K562 (cell line): ENCODE measurements around the gene PGAP2. TPM values are rescaled to one million over a fixed set of nuclear protein-coding genes. Genes with fewer than 3 reads are reported as not detected.

Experiments used
- ATAC-seq: fragments of 200-7000 bp; cut with Tn5 transposase; 3 replicates; pipeline ENCODE4 v1.9.1; 2020; ENCODE audit warnings: moderate library complexity
- BruUV-seq: library from RNA; stranded (reverse); fragments of 400-500 nt; replicated peaks from 2 replicates; lab custom pipeline; 2021; lab: Mats Ljungman, UMichigan
- CTCF ChIA-PET: fragments of 300-600 bp; formaldehyde crosslinking; extraction: SDS; loops from one replicate; lab custom pipeline; 2021; ENCODE audit warnings: low intra/inter-chr PET ratio; lab: Yijun Ruan, JAX
- POLR2A ChIA-PET: fragments of 300-600, 350-650 bp; sonication (Branson Sonifier 250); formaldehyde crosslinking; extraction: SDS; loops from one replicate; lab custom pipeline; 2021; ENCODE audit warnings: antibody characterized with exemption, inconsistent platforms; lab: Yijun Ruan, JAX
- DNase-seq, 4 experiments: peaks; one replicate each; pipeline versions ENCODE4 v3.0.0 to v3.0.0-alpha.2; 2011 to 2018; ENCODE audit warnings: low spot score in 3 of 4, mixed read lengths in 3 of 4; ENCODE audit errors: extremely low read depth in 1 of 4
- FAIRE-seq: peaks from 2 replicates; lab custom pipeline; 2011; peaks lifted over from hg19 to GRCh38; lab: Jason Lieb, UNC
- H2AFZ ChIP-seq: 2 replicates; pipeline ENCODE4 v1.6.0; 2011; ENCODE audit warnings: low read depth, low read length, control low read depth, inconsistent platforms
- H3K27ac ChIP-seq: fragments of 200-600 bp; 3 replicates; pipeline ENCODE4 v1.8.0; 2011; ENCODE audit warnings: low read depth, mild to moderate bottlenecking, control low read depth, inconsistent platforms, low read length, moderate library complexity, mixed read lengths; ENCODE audit errors: extremely low read depth
- H3K27me3 ChIP-seq, 2 experiments: fragments of 300-600 bp in 1 of 2; 2 replicates in 1 of 2; 3 replicates in 1 of 2; pipeline versions ENCODE4 v1.6.0 to v1.8.0; 2011; ENCODE audit warnings: inconsistent platforms in 2 of 2, low read length in 2 of 2, mild to moderate bottlenecking in 1 of 2, mixed read lengths in 1 of 2, moderate library complexity in 1 of 2; ENCODE audit not compliant: control insufficient read depth in 2 of 2, insufficient read depth in 2 of 2
- H3K36me3 ChIP-seq: fragments of 300-600 bp; 3 replicates; pipeline ENCODE4 v1.8.0; 2011; ENCODE audit warnings: mild to moderate bottlenecking, low read length, inconsistent platforms; ENCODE audit not compliant: control insufficient read depth, insufficient read depth
- H3K4me1 ChIP-seq, 2 experiments: fragments of 200-600 bp in 1 of 2; replicated peaks in 1 of 2; 2 replicates in 1 of 2; 3 replicates in 1 of 2; pipeline versions ENCODE4 v1.5.1 to v1.8.0; 2011; ENCODE audit warnings: inconsistent platforms in 2 of 2, low read length in 2 of 2, mild to moderate bottlenecking in 1 of 2, mixed read lengths in 1 of 2, moderate library complexity in 1 of 2; ENCODE audit not compliant: control insufficient read depth in 2 of 2, insufficient read depth in 2 of 2
- H3K4me2 ChIP-seq: 2 replicates; pipeline ENCODE4 v1.6.1; 2011; ENCODE audit warnings: low read length, control low read depth, inconsistent platforms, mixed read lengths; ENCODE audit not compliant: insufficient read depth
- H3K4me3 ChIP-seq: fragments of 200-600 bp; sonication (generic), shearing (Covaris generic); 2 replicates; pipeline ENCODE4 v1.5.1; 2016; ENCODE audit warnings: control low read depth, inconsistent platforms
- H3K79me2 ChIP-seq: fragments of 200-600 bp; 3 replicates; pipeline ENCODE4 v1.8.0; 2011; ENCODE audit warnings: low read length, inconsistent platforms; ENCODE audit not compliant: control insufficient read depth, insufficient read depth
- H3K9ac ChIP-seq, 2 experiments: 2 replicates each; pipeline versions ENCODE4 v1.6.0 to v1.6.1; 2011; ENCODE audit warnings: low read depth in 2 of 2, low read length in 2 of 2, control low read depth in 1 of 2, inconsistent platforms in 1 of 2, mild to moderate bottlenecking in 1 of 2, mixed read lengths in 1 of 2; ENCODE audit not compliant: insufficient read depth in 1 of 2
- H3K9me1 ChIP-seq: one replicate; pipeline ENCODE4 v1.6.0; 2011; ENCODE audit warnings: inconsistent platforms, mild to moderate bottlenecking, low read length, moderate library complexity; ENCODE audit not compliant: control insufficient read depth, insufficient read depth
- H3K9me3 ChIP-seq: replicated peaks from 2 replicates; pipeline ENCODE4 v1.5.1; 2011; ENCODE audit warnings: low read depth, low read length, inconsistent platforms; ENCODE audit not compliant: control insufficient read depth, insufficient read depth
- H4K20me1 ChIP-seq: replicated peaks from 2 replicates; pipeline ENCODE4 v1.6.1; 2011; ENCODE audit warnings: low read length, inconsistent platforms, mixed read lengths; ENCODE audit not compliant: control insufficient read depth, insufficient read depth
- HDGF ChIP-seq: fragments of 450-650 bp; IDR thresholded peaks from 2 replicates; pipeline ENCODE4 v1.6.1; 2016
- MCM5 ChIP-seq: fragments of 450-650 bp; IDR thresholded peaks from 2 replicates; pipeline ENCODE4 v1.6.1; 2016; ENCODE audit warnings: low read depth
- NRF1 ChIP-seq, 2 experiments: fragments of 450-650 bp; IDR thresholded peaks in 1 of 2; conservative IDR thresholded peaks in 1 of 2; 2 replicates each; pipeline ENCODE4 v1.6.1; 2014; ENCODE audit warnings: mild to moderate bottlenecking in 2 of 2
- PHB2 ChIP-seq: fragments of 450-650 bp; IDR thresholded peaks from 2 replicates; pipeline ENCODE4 v1.6.1; 2017; ENCODE audit warnings: low read depth
- RAD21 ChIP-seq, 2 experiments: fragments of 250-450 bp in 1 of 2; fragments of 450-650 bp in 1 of 2; sonication (Bioruptor Pico) in 1 of 2; formaldehyde crosslinking in 1 of 2; IDR thresholded peaks in 1 of 2; conservative IDR thresholded peaks in 1 of 2; 2 replicates each; pipeline versions ENCODE4 v1.4.0 to v1.8.0; 2020 to 2022; ENCODE audit warnings: mild to moderate bottlenecking in 2 of 2, moderate library complexity in 1 of 2
- RCOR1 ChIP-seq, 2 experiments: IDR thresholded peaks; 2 replicates each; pipeline ENCODE4 v1.6.1; 2012; ENCODE audit warnings: low read depth in 2 of 2, low read length in 2 of 2, borderline replicate concordance in 1 of 2, improper control_type of control experiment in 1 of 2
- SIX5 ChIP-seq, 2 experiments: IDR thresholded peaks; 2 replicates each; pipeline ENCODE4 v1.6.1; 2011; ENCODE audit warnings: low read length in 2 of 2, borderline replicate concordance in 1 of 2, low read depth in 1 of 2, mild to moderate bottlenecking in 1 of 2, moderate library complexity in 1 of 2; ENCODE audit not compliant: insufficient read depth in 1 of 2
- SNIP1 ChIP-seq: fragments of 450-650 bp; IDR thresholded peaks from 2 replicates; pipeline ENCODE4 v1.7.1; 2017; ENCODE audit warnings: low read depth, mild to moderate bottlenecking
- ZNF507 ChIP-seq: conservative IDR thresholded peaks from 2 replicates; pipeline ENCODE4 v1.6.1; 2017; ENCODE audit warnings: missing genetic modification characterization, missing compliant biosample characterization
- WGBS: fragments of 100-300 bp; shearing (Covaris generic); methylation state at CpG from one replicate; pipeline ENCODE4 v1.1.6; 2016; ENCODE audit warnings: low coverage, mixed read lengths; ENCODE audit not compliant: insufficient coverage; ENCODE audit errors: missing lambda C conversion rate; 5-methylcytosine and 5-hydroxymethylcytosine counted together
- in situ Hi-C: fragments of 300-500 bp; cut with MboI; formaldehyde crosslinking; loops from 4 replicates; pipeline ENCODE4 v1.15.0; 2018; ENCODE audit warnings: inconsistent platforms, mixed read lengths
- intact Hi-C: fragments of 100-400 bp; cut with micrococcal nuclease; formaldehyde crosslinking; loops from 2 replicates; pipeline ENCODE4 v1.14.2; 2022
- polyA plus RNA-seq, 8 experiments: library from polyadenylated mRNA; depleted of rRNA in 4 of 8; stranded (reverse) in 5 of 8; unstranded in 3 of 8; fragments of >200 nt; fragmentation: Nextera tagmentation in 2 of 8; fragmentation: Illumina TruSeq in 1 of 8; extraction: Ambion mirVana in 2 of 8; extraction: Trizol in 1 of 8; gene quantifications; 2 replicates each; pipeline versions ENCODE4 v1.2.1 to v1.2.3, GENCODE V29; 2011 to 2014; ENCODE audit warnings: inconsistent platforms in 1 of 8, missing spikeins in 1 of 8
- total RNA-seq, 7 experiments: library from RNA; depleted of rRNA in 6 of 7; stranded (reverse); fragments of >200 nt in 6 of 7; fragmentation: Illumina TruSeq in 2 of 7; extraction: Trizol in 2 of 7; gene quantifications; 2 replicates each; pipeline versions ENCODE4 v1.2.1 to v1.2.3, GENCODE V29; 2011 to 2021; ENCODE audit warnings: low replicate concordance in 1 of 7
- TF ChIP-seq, protein P1 (sequence below), 2 experiments: fragments of 450-650 bp in 1 of 2; IDR thresholded peaks; 2 replicates each; pipeline ENCODE4 v1.6.1; 2011 to 2017; ENCODE audit warnings: low read depth in 2 of 2, antibody characterized with exemption in 1 of 2, borderline replicate concordance in 1 of 2, low read length in 1 of 2, mild to moderate bottlenecking in 1 of 2, mixed read lengths in 1 of 2; ENCODE audit not compliant: control insufficient read depth in 1 of 2
- TF ChIP-seq, protein P2 (sequence below): fragments of 250-450 bp; sonication (Bioruptor Pico); IDR thresholded peaks from 2 replicates; pipeline ENCODE4 v1.4.0; 2020
- TF ChIP-seq, protein P3 (sequence below), 2 experiments: IDR thresholded peaks; 2 replicates each; pipeline ENCODE4 v1.6.1; 2012; ENCODE audit warnings: improper control_type of control experiment in 2 of 2, low read depth in 2 of 2, low read length in 2 of 2, borderline replicate concordance in 1 of 2

PGAP2 gene
- total and polyA plus RNA-seq, 9 of the 15 experiments (the other 6 are each of a cell fraction or from before 2014, with no cell fraction given), result 17.9 to 47.2 (median 33.7) TPM

DNA sequence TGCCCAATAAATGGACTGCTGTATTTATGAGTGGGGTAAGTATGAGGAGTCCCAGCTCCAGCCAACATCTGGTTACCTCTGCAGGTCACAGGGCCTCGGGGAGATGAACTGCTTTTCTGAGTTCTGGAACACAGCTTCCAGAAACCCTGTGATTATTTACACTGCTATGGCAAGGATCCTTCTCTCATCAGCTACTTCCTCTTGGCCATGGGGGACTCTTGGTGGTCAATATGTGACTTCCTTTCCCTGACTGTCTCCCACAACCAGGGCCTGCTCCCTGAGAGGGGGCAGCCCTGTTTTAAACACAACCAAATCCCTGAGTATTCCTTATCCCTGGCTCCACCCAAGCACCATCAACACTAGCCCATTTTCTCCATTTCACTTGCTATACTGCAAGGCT is 22.4 kb downstream of the PGAP2 start (continued):
- TF ChIP-seq SIX5 (IDR thresholded peaks at IDR 0.05; ENCODE audit: borderline replicate concordance in 1 of 2, insufficient read depth in 1 of 2, low read depth in 1 of 2, low read length in 2 of 2) (no peak), ZNF507 (tag) (no peak), SNIP1 (no peak)
- TF ChIP-seq, protein P1, sequence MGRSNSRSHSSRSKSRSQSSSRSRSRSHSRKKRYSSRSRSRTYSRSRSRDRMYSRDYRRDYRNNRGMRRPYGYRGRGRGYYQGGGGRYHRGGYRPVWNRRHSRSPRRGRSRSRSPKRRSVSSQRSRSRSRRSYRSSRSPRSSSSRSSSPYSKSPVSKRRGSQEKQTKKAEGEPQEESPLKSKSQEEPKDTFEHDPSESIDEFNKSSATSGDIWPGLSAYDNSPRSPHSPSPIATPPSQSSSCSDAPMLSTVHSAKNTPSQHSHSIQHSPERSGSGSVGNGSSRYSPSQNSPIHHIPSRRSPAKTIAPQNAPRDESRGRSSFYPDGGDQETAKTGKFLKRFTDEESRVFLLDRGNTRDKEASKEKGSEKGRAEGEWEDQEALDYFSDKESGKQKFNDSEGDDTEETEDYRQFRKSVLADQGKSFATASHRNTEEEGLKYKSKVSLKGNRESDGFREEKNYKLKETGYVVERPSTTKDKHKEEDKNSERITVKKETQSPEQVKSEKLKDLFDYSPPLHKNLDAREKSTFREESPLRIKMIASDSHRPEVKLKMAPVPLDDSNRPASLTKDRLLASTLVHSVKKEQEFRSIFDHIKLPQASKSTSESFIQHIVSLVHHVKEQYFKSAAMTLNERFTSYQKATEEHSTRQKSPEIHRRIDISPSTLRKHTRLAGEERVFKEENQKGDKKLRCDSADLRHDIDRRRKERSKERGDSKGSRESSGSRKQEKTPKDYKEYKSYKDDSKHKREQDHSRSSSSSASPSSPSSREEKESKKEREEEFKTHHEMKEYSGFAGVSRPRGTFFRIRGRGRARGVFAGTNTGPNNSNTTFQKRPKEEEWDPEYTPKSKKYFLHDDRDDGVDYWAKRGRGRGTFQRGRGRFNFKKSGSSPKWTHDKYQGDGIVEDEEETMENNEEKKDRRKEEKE (IDR thresholded peaks at IDR 0.05; ENCODE audit: borderline replicate concordance in 1 of 2, control insufficient read depth in 1 of 2, low read depth in 2 of 2, low read length in 1 of 2), result no peak

DNA sequence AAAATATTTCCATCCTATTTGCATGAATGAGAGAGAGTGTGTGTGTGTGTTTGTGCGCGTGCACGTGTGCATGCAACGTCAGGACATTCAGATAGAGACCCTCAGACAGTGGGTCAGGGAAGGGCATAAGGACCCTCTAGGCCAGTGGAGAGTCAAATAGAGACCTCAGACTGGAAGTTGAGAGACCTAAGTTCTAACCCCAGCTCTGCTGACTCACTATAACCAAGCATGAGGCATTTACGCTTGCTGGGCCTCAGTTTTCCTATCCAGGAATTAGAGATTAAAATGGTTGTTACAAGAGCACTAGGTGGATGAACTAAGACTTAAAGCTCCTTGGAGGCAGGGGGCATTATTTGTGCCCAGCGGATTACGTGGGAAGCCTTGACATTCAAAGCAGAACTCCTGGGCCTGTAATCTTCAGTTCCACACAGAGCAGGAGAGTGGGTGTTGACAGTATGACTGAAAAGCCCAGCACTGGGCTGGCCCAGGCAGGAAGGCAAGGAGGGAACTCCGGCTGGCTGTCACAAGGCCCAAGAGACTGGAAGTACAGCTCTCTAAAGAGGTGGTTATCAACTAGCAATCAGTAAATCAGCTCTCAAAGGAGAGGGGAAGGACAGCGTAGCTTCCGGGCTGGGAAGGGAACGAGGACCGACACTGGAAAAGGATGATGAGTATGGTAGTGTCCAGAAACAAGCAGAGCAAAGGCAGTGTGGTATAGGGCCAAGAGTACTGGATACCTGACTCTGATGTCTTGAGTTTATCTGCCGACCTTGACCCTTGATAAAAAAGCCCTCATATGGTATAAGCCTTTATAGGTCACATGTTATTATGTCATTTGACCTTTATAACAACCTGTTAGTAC is 23.2 kb downstream of the PGAP2 start:
- FAIRE-seq, result peak; percentile 74
- Histone ChIP-seq H3K9me3 (no peaks in the 10 kb centered on the region), H3K4me1 (peaks cover 53 to 58% of the 10 kb centered on the region in 2 experiments), H2AFZ (no peak overlapping the region), H3K79me2 (peaks cover 96% of the 10 kb centered on the region), H3K9ac (peak overlapping the region; percentile 39 to 76; a peak in 3 of 4 replicates), H3K4me2 (peak overlapping the region; percentile 82), H3K9me1 (no peaks in the 10 kb centered on the region), H3K4me3 (no peak overlapping the region), H3K27ac (peak overlapping the region; percentile 94), H3K27me3 (no peaks in the 10 kb centered on the region), H4K20me1 (no peaks in the 10 kb centered on the region), H3K36me3 (peaks cover 86% of the 10 kb centered on the region)
- WGBS, result 36% methylated on average over 12 of the region's 13 CpGs
- ChIA-PET CTCF (no interaction called here), POLR2A (interaction anchor here (0.6 to 1.7 kb wide), 5 partner anchors 8 to 693 kb away, joined by 3 to 9 read pairs (median 3); partner anchors contain the start of gene RHOG)
- ATAC-seq, result peak; percentile 51
- in situ Hi-C loops (no loop called here), intact Hi-C loops (no loop called here)
- DNase-seq, result peak in 3 of 4 experiments; percentile 7 to 82 (median 45)
- BruUV-seq, result no TSS peak
- TF ChIP-seq HDGF (no peak), RCOR1 (IDR thresholded peaks at IDR 0.05; ENCODE audit: borderline replicate concordance in 1 of 2, low read depth in 2 of 2, low read length in 2 of 2) (peak; percentile 16 to 89; a peak in 3 of 4 replicates), MCM5 (no peak), NRF1 (conservative IDR thresholded peaks at IDR 0.05 in 1 of 2, IDR thresholded peaks at IDR 0.05 in 1 of 2) (peak; percentile 47 to 50), RAD21 (CRISPR knock-in tag; conservative IDR thresholded peaks at IDR 0.05 in 1 of 2, IDR thresholded peaks at IDR 0.05 in 1 of 2) (peak; percentile 18 to 23; a peak in 1 of 4 replicates), PHB2 (no peak)
- TF ChIP-seq, protein P2, sequence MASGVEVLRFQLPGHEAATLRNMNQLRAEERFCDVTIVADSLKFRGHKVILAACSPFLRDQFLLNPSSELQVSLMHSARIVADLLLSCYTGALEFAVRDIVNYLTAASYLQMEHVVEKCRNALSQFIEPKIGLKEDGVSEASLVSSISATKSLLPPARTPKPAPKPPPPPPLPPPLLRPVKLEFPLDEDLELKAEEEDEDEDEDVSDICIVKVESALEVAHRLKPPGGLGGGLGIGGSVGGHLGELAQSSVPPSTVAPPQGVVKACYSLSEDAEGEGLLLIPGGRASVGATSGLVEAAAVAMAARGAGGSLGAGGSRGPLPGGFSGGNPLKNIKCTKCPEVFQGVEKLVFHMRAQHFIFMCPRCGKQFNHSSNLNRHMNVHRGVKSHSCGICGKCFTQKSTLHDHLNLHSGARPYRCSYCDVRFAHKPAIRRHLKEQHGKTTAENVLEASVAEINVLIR (CRISPR knock-in tag), result no peak
- TF ChIP-seq, protein P3, sequence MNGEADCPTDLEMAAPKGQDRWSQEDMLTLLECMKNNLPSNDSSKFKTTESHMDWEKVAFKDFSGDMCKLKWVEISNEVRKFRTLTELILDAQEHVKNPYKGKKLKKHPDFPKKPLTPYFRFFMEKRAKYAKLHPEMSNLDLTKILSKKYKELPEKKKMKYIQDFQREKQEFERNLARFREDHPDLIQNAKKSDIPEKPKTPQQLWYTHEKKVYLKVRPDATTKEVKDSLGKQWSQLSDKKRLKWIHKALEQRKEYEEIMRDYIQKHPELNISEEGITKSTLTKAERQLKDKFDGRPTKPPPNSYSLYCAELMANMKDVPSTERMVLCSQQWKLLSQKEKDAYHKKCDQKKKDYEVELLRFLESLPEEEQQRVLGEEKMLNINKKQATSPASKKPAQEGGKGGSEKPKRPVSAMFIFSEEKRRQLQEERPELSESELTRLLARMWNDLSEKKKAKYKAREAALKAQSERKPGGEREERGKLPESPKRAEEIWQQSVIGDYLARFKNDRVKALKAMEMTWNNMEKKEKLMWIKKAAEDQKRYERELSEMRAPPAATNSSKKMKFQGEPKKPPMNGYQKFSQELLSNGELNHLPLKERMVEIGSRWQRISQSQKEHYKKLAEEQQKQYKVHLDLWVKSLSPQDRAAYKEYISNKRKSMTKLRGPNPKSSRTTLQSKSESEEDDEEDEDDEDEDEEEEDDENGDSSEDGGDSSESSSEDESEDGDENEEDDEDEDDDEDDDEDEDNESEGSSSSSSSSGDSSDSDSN (IDR thresholded peaks at IDR 0.05; ENCODE audit: borderline replicate concordance in 1 of 2, low read depth in 2 of 2, low read length in 2 of 2), result peak; percentile 54 to 90; a peak in 3 of 4 replicates
